Spleen (tissue), 7 donors: ENCODE measurements around the gene ASTN1.

Experiments used
- POLR2A ChIP-seq, 3 donors: fragments of 450-650 bp; IDR thresholded peaks; one replicate each; pipeline ENCODE4 v1.5.1; 2017; ENCODE audit warnings: antibody characterized with exemption in 3 of 3, mild to moderate bottlenecking in 1 of 3
- POLR2AphosphoS5 ChIP-seq, 3 donors: sonication (generic); formaldehyde crosslinking; IDR thresholded peaks; one replicate each; pipeline ENCODE4 v1.5.1; 2017; ENCODE audit warnings: antibody characterized with exemption in 3 of 3
- TF ChIP-seq, protein P1 (sequence below), 11 experiments: fragments of 200-600 bp in 7 of 11; fragments of 450-650 bp in 4 of 11; sonication (generic) in 4 of 11; IDR thresholded peaks in 8 of 11; conservative IDR thresholded peaks in 3 of 11; 1 replicate in 7 of 11; 2 replicates in 4 of 11; pipeline versions ENCODE4 v1.4.0 to v1.8.0; 2016 to 2021; ENCODE audit warnings: antibody characterized with exemption in 11 of 11, inconsistent platforms in 4 of 11, mild to moderate bottlenecking in 1 of 11
- donor health status: DM: no; HTN: no; CAD: no; lungs with moderate emphysema.
- donor health status: DM: no; HTN: no; CAD: no.
- donor health status: DM: no; HTN: no; CAD: no.

GRCh38 chr1:177185209-177185608 is 20.7 kb upstream of the ASTN1 start:
- TF ChIP-seq, protein P1, sequence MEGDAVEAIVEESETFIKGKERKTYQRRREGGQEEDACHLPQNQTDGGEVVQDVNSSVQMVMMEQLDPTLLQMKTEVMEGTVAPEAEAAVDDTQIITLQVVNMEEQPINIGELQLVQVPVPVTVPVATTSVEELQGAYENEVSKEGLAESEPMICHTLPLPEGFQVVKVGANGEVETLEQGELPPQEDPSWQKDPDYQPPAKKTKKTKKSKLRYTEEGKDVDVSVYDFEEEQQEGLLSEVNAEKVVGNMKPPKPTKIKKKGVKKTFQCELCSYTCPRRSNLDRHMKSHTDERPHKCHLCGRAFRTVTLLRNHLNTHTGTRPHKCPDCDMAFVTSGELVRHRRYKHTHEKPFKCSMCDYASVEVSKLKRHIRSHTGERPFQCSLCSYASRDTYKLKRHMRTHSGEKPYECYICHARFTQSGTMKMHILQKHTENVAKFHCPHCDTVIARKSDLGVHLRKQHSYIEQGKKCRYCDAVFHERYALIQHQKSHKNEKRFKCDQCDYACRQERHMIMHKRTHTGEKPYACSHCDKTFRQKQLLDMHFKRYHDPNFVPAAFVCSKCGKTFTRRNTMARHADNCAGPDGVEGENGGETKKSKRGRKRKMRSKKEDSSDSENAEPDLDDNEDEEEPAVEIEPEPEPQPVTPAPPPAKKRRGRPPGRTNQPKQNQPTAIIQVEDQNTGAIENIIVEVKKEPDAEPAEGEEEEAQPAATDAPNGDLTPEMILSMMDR (IDR thresholded peaks at IDR 0.05 in 8 of 11, conservative IDR thresholded peaks at IDR 0.05 in 3 of 11): peak in 6 of 11 experiments; percentile 22 to 54 (median 40)
- no peak for TF ChIP-seq POLR2AphosphoS5 (IDR thresholded peaks at IDR 0.05)
- no peak for TF ChIP-seq POLR2A (IDR thresholded peaks at IDR 0.05)
